ENCODE data around the gene PEF1. TPM values are rescaled to one million over a fixed set of nuclear protein-coding genes. Genes with fewer than 3 reads are reported as not detected.

PEF1 gene
- total and polyA plus RNA-seq, 7 donors: 52.9 to 87.4 (median 66.4) TPM

GRCh38 chr1:31640964-31641363 lies 3.7 kb downstream of the PEF1 start:
- DNase-seq: no peak
- Histone ChIP-seq H3K9me3 (no peaks in the 10 kb centered on the region), H3K4me3 (no peak overlapping the region), H3K27me3 (no peaks in the 10 kb centered on the region), H3K27ac (no peak overlapping the region), H3K4me1 (peaks cover 0 to 69% (median 42%) of the 10 kb centered on the region in 4 donors), H3K36me3 (no peaks in the 10 kb centered on the region)
- intact Hi-C loops (cut with DNase I): loop anchor here (10.0 kb wide), 1 partner anchor 294 kb away; the partner anchor contains the start of gene PTP4A2
- WGBS, 2 donors: 87 to 91% methylated on average over 4 of the region's 4 CpGs
- TF ChIP-seq POLR2AphosphoS5 (IDR thresholded peaks at IDR 0.05) (no peak), POLR2A (IDR thresholded peaks at IDR 0.05) (no peak), EP300 (IDR thresholded peaks at IDR 0.05) (no peak)
- TF ChIP-seq, protein P1, sequence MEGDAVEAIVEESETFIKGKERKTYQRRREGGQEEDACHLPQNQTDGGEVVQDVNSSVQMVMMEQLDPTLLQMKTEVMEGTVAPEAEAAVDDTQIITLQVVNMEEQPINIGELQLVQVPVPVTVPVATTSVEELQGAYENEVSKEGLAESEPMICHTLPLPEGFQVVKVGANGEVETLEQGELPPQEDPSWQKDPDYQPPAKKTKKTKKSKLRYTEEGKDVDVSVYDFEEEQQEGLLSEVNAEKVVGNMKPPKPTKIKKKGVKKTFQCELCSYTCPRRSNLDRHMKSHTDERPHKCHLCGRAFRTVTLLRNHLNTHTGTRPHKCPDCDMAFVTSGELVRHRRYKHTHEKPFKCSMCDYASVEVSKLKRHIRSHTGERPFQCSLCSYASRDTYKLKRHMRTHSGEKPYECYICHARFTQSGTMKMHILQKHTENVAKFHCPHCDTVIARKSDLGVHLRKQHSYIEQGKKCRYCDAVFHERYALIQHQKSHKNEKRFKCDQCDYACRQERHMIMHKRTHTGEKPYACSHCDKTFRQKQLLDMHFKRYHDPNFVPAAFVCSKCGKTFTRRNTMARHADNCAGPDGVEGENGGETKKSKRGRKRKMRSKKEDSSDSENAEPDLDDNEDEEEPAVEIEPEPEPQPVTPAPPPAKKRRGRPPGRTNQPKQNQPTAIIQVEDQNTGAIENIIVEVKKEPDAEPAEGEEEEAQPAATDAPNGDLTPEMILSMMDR (IDR thresholded peaks at IDR 0.05): no peak

- peaks cover 0 to 65% (median 39%) of the 10 kb centered on the region in 4 donors for H3K4me1 ChIP-seq
- no peak overlapping the region for H3K27ac ChIP-seq
- DNase-seq: no peak
- H3K9me3 ChIP-seq: no peaks in the 10 kb centered on the region
- H3K4me3 ChIP-seq: no peak overlapping the region
- no peak for TF ChIP-seq EP300 (IDR thresholded peaks at IDR 0.05)
- TF ChIP-seq POLR2AphosphoS5 (IDR thresholded peaks at IDR 0.05): no peak
- TF ChIP-seq POLR2A (IDR thresholded peaks at IDR 0.05): no peak
- TF ChIP-seq, protein P1 (IDR thresholded peaks at IDR 0.05): no peak
- no peaks in the 10 kb centered on the region for H3K27me3 ChIP-seq
- peaks cover 0 to 3% (median 0%) of the 10 kb centered on the region in 4 donors for H3K36me3 ChIP-seq
- intact Hi-C loops (cut with DNase I): loop anchor here (10.0 kb wide), 1 partner anchor 295 kb away; the partner anchor contains the start of gene PTP4A2
Observed at GRCh38 chr1:31640179-31640578, 4.5 kb downstream of the PEF1 start.

- 56 to 66% methylated on average over 5 of the region's 5 CpGs for WGBS, 2 donors
- peaks cover 0 to 65% (median 39%) of the 10 kb centered on the region in 4 donors for H3K4me1 ChIP-seq
- TF ChIP-seq POLR2A (IDR thresholded peaks at IDR 0.05): no peak
- no peak for TF ChIP-seq POLR2AphosphoS5 (IDR thresholded peaks at IDR 0.05)
- no peak for TF ChIP-seq EP300 (IDR thresholded peaks at IDR 0.05)
- H3K9me3 ChIP-seq: no peaks in the 10 kb centered on the region
- no peak overlapping the region for H3K27ac ChIP-seq
- no peak for DNase-seq
- intact Hi-C loops (cut with DNase I): no loop called here
- peaks cover 0 to 10% (median 0%) of the 10 kb centered on the region in 4 donors for H3K36me3 ChIP-seq
- no peak overlapping the region for H3K4me3 ChIP-seq
- no peaks in the 10 kb centered on the region for H3K27me3 ChIP-seq
Observed at GRCh38 chr1:31639543-31639942, 5.1 kb downstream of the PEF1 start.

- Histone ChIP-seq H3K9me3 (no peaks in the 10 kb centered on the region), H3K36me3 (peaks cover 0 to 19% (median under 1%) of the 10 kb centered on the region in 4 donors), H3K27ac (no peak overlapping the region), H3K27me3 (no peaks in the 10 kb centered on the region), H3K4me3 (no peak overlapping the region), H3K4me1 (peaks cover 0 to 55% (median 30%) of the 10 kb centered on the region in 4 donors)
- 12 to 56% methylated on average over 5 of the region's 5 CpGs for WGBS, 2 donors
- intact Hi-C loops (cut with DNase I): no loop called here
- DNase-seq: no peak
- no peak for TF ChIP-seq EP300 (IDR thresholded peaks at IDR 0.05)
- no peak for TF ChIP-seq POLR2AphosphoS5 (IDR thresholded peaks at IDR 0.05)
- no peak for TF ChIP-seq POLR2A (IDR thresholded peaks at IDR 0.05)
- TF ChIP-seq, protein P1 (IDR thresholded peaks at IDR 0.05): no peak
Observed at GRCh38 chr1:31637915-31638673, 6.6 kb downstream of the PEF1 start.

DNA sequence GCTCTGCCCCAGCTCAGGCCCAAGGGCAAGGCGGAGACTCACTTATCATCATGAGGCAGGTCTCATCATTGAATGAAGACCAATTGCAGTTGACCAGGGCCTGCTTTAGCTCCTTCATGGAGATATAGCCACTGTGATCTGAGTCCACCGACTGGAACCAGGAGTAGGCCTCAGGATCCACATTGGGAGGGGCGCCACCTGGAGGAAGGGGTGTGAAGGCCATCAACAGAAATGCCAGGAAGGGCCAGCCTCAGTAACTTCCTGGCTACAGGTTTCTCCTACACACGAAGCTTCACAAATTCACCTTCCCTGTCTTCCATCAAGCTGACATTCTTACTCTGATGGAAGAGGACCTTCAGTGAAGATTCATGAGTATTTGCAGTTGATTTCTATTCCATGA lies 11.6 kb downstream of the PEF1 start:
- 41 to 71% methylated on average over 4 of the region's 4 CpGs for WGBS, 2 donors
- TF ChIP-seq, protein P1 (IDR thresholded peaks at IDR 0.05): peak in 2 of 4 experiments; percentile 12 to 22
- TF ChIP-seq POLR2A (IDR thresholded peaks at IDR 0.05): no peak
- Histone ChIP-seq H3K27me3 (no peaks in the 10 kb centered on the region), H3K4me3 (no peak overlapping the region), H3K27ac (no peak overlapping the region), H3K36me3 (peaks cover 0 to 68% (median 39%) of the 10 kb centered on the region in 4 donors), H3K9me3 (no peaks in the 10 kb centered on the region), H3K4me1 (peaks cover 0 to 36% (median 10%) of the 10 kb centered on the region in 4 donors)
- intact Hi-C loops (cut with DNase I): no loop called here
- DNase-seq: no peak
